HFF-Myc (cell line): ENCODE measurements around the gene MRM2.
"Not testable (repeated sequence)": the region's sequence is repeated elsewhere in the genome, so short reads cannot be mapped to it uniquely, and the experiment has no call there.

Experiments
- DNase-seq: peaks from one replicate; pipeline ENCODE4 v3.0.0-alpha.2; 2011; ENCODE audit warnings: low read depth; ENCODE audit errors: extremely low read depth
- H3K4me3 ChIP-seq: replicated peaks from 2 replicates; pipeline ENCODE4 v1.5.1; 2011; ENCODE audit warnings: low read depth, mild to moderate bottlenecking, control low read depth, low read length
- CTCF ChIP-seq: IDR thresholded peaks from 2 replicates; pipeline ENCODE4 v1.5.1; 2012; ENCODE audit warnings: mild to moderate bottlenecking, low read depth, low read length, control low read depth; ENCODE audit errors: missing control alignments

MRM2 gene

GRCh38 chr7:2275101-2275500, 33.1 kb upstream of the MRM2 start:
- no peak for TF ChIP-seq CTCF
- no peak for DNase-seq
- no peak overlapping the region for H3K4me3 ChIP-seq

- TF ChIP-seq CTCF = no peak
- no peak overlapping the region for H3K4me3 ChIP-seq
- DNase-seq = no peak
Measured at GRCh38 chr7:2274666-2275065, 32.7 kb upstream of the MRM2 start.

- TF ChIP-seq CTCF = no peak
- no peak for DNase-seq
- no peak overlapping the region for H3K4me3 ChIP-seq
Measured at GRCh38 chr7:2273866-2274265, 31.9 kb upstream of the MRM2 start.

- no peak for DNase-seq
- H3K4me3 ChIP-seq = no peak overlapping the region
- no peak for TF ChIP-seq CTCF
Measured at GRCh38 chr7:2272031-2272430, 30.0 kb upstream of the MRM2 start.

- DNase-seq = no peak
- H3K4me3 ChIP-seq = no peak overlapping the region
- no peak for TF ChIP-seq CTCF
Measured at GRCh38 chr7:2271273-2272026, 29.4 kb upstream of the MRM2 start.

- no peak for TF ChIP-seq CTCF
- H3K4me3 ChIP-seq = no peak overlapping the region
- DNase-seq = no peak
Measured at GRCh38 chr7:2270495-2270894, 28.5 kb upstream of the MRM2 start.

- TF ChIP-seq CTCF = no peak
- H3K4me3 ChIP-seq = no peak overlapping the region
- DNase-seq = no peak
Measured at GRCh38 chr7:2269991-2270460, 28.0 kb upstream of the MRM2 start.

GRCh38 chr7:2269089-2269990, 27.3 kb upstream of the MRM2 start:
- DNase-seq, H3K4me3 ChIP-seq: not testable (repeated sequence)
